DOHH2 (cell line): ENCODE results near the gene SUCO.
"Not testable (repeated sequence)": the region's sequence is repeated elsewhere in the genome, so short reads cannot be mapped to it uniquely, and the experiment has no call there.

Experiments used
- H3F3A ChIP-seq: fragments of 200-600 bp; sonication (generic), shearing (Covaris generic); 2 replicates; pipeline ENCODE4 v1.6.0; 2016; ENCODE audit warnings: antibody characterized with exemption, mild to moderate bottlenecking; ENCODE audit not compliant: control insufficient read depth, insufficient read depth
- H3K27ac ChIP-seq: fragments of 200-600 bp; sonication (generic); 2 replicates; pipeline ENCODE4 v1.5.1; 2014; ENCODE audit warnings: low read depth, mild to moderate bottlenecking, low read length, moderate library complexity
- H3K27me3 ChIP-seq: fragments of 200-600 bp; sonication (generic); 2 replicates; pipeline ENCODE4 v1.6.1; 2014; ENCODE audit warnings: mild to moderate bottlenecking, low read length, mixed read lengths; ENCODE audit not compliant: control insufficient read depth
- H3K36me3 ChIP-seq: fragments of 200-600 bp; sonication (generic); 2 replicates; pipeline ENCODE4 v1.6.1; 2014; ENCODE audit warnings: mild to moderate bottlenecking, low read length, moderate library complexity, mixed read lengths; ENCODE audit not compliant: control insufficient read depth
- H3K4me1 ChIP-seq: fragments of 200-600 bp; sonication (generic); 2 replicates; pipeline ENCODE4 v1.6.1; 2014; ENCODE audit warnings: mild to moderate bottlenecking, low read length, mixed read lengths; ENCODE audit not compliant: control insufficient read depth
- H3K4me2 ChIP-seq: fragments of 200-600 bp; sonication (generic); 2 replicates; pipeline ENCODE4 v1.6.0; 2014; ENCODE audit warnings: mild to moderate bottlenecking, low read length, moderate library complexity
- H3K4me3 ChIP-seq: fragments of 200-600 bp; sonication (generic); 2 replicates; pipeline ENCODE4 v1.5.1; 2014; ENCODE audit warnings: mild to moderate bottlenecking, low read length, mixed read lengths
- H3K79me2 ChIP-seq: fragments of 200-600 bp; sonication (generic); 2 replicates; pipeline ENCODE4 v1.6.1; 2014; ENCODE audit warnings: mild to moderate bottlenecking, low read length, mixed read lengths; ENCODE audit not compliant: control insufficient read depth
- H3K9me2 ChIP-seq: fragments of 200-600 bp; sonication (generic); replicated peaks from 2 replicates; pipeline ENCODE4 v1.6.1; 2014; ENCODE audit warnings: mild to moderate bottlenecking, low read length, mixed read lengths; ENCODE audit not compliant: control insufficient read depth
- H3K9me3 ChIP-seq: fragments of 200-600 bp; sonication (generic); 2 replicates; pipeline ENCODE4 v1.6.1; 2014; ENCODE audit warnings: antibody characterized with exemption, low read length, mixed read lengths; ENCODE audit not compliant: control insufficient read depth, insufficient read depth
- H4K20me1 ChIP-seq: fragments of 200-600 bp; sonication (generic); 2 replicates; pipeline ENCODE4 v1.6.0; 2014; ENCODE audit warnings: low read depth, mild to moderate bottlenecking, antibody characterized with exemption, low read length, moderate library complexity; ENCODE audit not compliant: control insufficient read depth, insufficient read depth
- CTCF ChIP-seq: fragments of 200-600 bp; sonication (generic); IDR thresholded peaks from one replicate; pipeline ENCODE4 v1.5.1; 2014; ENCODE audit warnings: antibody characterized with exemption, mild to moderate bottlenecking, low read depth, low read length; ENCODE audit not compliant: poor library complexity, severe bottlenecking
- EZH2phosphoT487 ChIP-seq: fragments of 200-600 bp; sonication (generic); IDR thresholded peaks from 2 replicates; pipeline ENCODE4 v1.6.1; 2017; ENCODE audit warnings: borderline replicate concordance, mild to moderate bottlenecking, antibody characterized with exemption, low read length, moderate library complexity, mixed read lengths

SUCO gene

GRCh38 chr1:172613294-172613693, 80.3 kb downstream of the SUCO start:
- H3K27ac ChIP-seq: no peak overlapping the region
- peaks cover 15% of the 10 kb centered on the region for H3K36me3 ChIP-seq
- H3K9me3 ChIP-seq: peaks cover 6% of the 10 kb centered on the region; the same call in 1 of the 2 replicates
- H3K4me3 ChIP-seq: no peak overlapping the region
- H3K4me2 ChIP-seq: no peak overlapping the region
- TF ChIP-seq EZH2phosphoT487: no peak
- no peak for TF ChIP-seq CTCF
- H4K20me1 ChIP-seq: no peaks in the 10 kb centered on the region
- no peaks in the 10 kb centered on the region for H3K9me2 ChIP-seq
- H3K4me1 ChIP-seq: no peaks in the 10 kb centered on the region
- no peaks in the 10 kb centered on the region for H3F3A ChIP-seq
- H3K27me3 ChIP-seq: no peaks in the 10 kb centered on the region
- no peaks in the 10 kb centered on the region for H3K79me2 ChIP-seq

- no peaks in the 10 kb centered on the region for H3K27me3 ChIP-seq
- H3K79me2 ChIP-seq: no peaks in the 10 kb centered on the region
- TF ChIP-seq EZH2phosphoT487: no peak
- no peaks in the 10 kb centered on the region for H3K36me3 ChIP-seq
- H3K27ac ChIP-seq: no peak overlapping the region
- no peaks in the 10 kb centered on the region for H3K9me2 ChIP-seq
- no peaks in the 10 kb centered on the region for H3K4me1 ChIP-seq
- peaks cover 6% of the 10 kb centered on the region; the same call in 1 of the 2 replicates for H3K9me3 ChIP-seq
- H3F3A ChIP-seq: no peaks in the 10 kb centered on the region
- no peak overlapping the region for H3K4me2 ChIP-seq
- H3K4me3 ChIP-seq: no peak overlapping the region
- no peaks in the 10 kb centered on the region for H4K20me1 ChIP-seq
These were observed 83.2 kb downstream of the SUCO start for GRCh38 chr1:172616195-172616594.

- no peak overlapping the region for H3K4me2 ChIP-seq
- H3F3A ChIP-seq: no peaks in the 10 kb centered on the region
- no peak overlapping the region for H3K4me3 ChIP-seq
- H4K20me1 ChIP-seq: no peaks in the 10 kb centered on the region
- no peak overlapping the region for H3K27ac ChIP-seq
- no peak for TF ChIP-seq EZH2phosphoT487
- TF ChIP-seq CTCF: no peak
- no peaks in the 10 kb centered on the region for H3K79me2 ChIP-seq
- no peaks in the 10 kb centered on the region for H3K36me3 ChIP-seq
- peaks cover 6% of the 10 kb centered on the region; the same call in 1 of the 2 replicates for H3K9me3 ChIP-seq
- no peaks in the 10 kb centered on the region for H3K9me2 ChIP-seq
- no peaks in the 10 kb centered on the region for H3K27me3 ChIP-seq
- no peaks in the 10 kb centered on the region for H3K4me1 ChIP-seq
These were observed 83.7 kb downstream of the SUCO start for GRCh38 chr1:172616636-172617035.

- not testable (repeated sequence) for H3K4me2 ChIP-seq, H3K27ac ChIP-seq, H3K79me2 ChIP-seq, H4K20me1 ChIP-seq, H3K4me1 ChIP-seq, H3K9me2 ChIP-seq, H3K9me3 ChIP-seq, H3F3A ChIP-seq, H3K27me3 ChIP-seq, H3K36me3 ChIP-seq, H3K4me3 ChIP-seq
These were observed 87.7 kb downstream of the SUCO start for GRCh38 chr1:172620603-172621002.
